ENCODE measurements around the gene EIF4H.

DNA sequence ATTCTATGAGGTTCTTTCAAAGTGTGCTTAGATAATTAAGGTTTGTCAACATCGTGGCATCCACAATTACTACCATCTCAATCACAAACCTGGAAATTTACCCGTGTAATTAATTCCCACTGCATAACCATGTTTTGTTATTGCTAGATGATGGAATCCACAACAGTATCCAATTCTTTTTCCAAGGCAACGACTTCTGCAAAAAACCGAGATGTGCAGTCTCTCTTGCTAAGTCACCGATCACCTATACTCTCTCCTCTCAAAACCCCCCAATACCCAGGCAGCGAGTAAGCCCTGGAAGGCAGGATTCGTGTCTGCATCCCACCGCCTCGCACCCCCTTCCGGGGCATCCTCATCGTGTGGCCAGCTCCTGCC, 678 bp upstream of the EIF4H start:
- TF ChIP-seq POLR2AphosphoS5 (IDR thresholded peaks at IDR 0.05) (no peak), CTCF (IDR thresholded peaks at IDR 0.05) (no peak), POLR2A (IDR thresholded peaks at IDR 0.05) (no peak)
